NCI-H1694 (cell line): ENCODE data around the gene PTPRU.

Experiments
- DNase-seq: peaks from one replicate; lab custom pipeline; 2025; lab: John Stamatoyannopoulos, UW

Gene PTPRU

DNA sequence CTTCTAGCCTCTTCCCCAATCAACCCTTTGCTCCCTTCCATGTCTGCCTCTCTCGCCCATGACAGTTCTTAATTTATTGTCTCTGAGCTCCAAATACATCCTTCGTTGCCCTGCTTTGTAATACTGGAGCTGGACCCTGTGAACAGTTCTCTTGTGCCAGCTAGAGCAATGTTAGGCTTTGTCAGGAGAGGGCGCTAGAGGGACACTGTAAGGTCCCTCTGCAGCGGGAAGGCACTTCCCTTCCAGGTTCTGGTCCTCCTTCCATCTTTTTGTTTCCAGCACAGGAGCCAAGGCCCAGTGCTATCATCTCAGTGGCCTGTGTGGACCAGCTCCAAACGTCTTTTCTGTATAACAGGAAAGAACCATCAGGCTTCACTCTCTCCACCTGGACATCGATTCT is 95.9 kb downstream of the PTPRU start:
- DNase-seq = no peak

DNA sequence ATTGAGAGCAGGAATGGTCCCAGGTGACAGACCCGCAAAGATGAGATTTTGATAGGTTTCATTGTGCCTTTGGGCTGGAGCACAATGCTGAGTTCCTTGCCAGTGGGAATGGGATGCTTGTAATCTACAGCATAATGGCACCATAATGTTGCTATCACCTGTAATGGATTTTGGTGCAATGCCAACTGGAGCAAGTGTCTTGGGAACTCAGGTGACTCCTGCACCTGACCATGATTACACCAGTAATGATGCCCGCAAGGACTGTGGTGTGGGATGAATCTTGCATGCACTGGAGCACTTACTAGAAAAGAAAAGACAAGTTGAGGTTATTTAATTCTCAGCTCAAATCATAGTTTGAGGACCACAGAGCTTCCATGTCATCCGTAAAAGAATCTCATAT is 96.7 kb downstream of the PTPRU start:
- no peak for DNase-seq

DNA sequence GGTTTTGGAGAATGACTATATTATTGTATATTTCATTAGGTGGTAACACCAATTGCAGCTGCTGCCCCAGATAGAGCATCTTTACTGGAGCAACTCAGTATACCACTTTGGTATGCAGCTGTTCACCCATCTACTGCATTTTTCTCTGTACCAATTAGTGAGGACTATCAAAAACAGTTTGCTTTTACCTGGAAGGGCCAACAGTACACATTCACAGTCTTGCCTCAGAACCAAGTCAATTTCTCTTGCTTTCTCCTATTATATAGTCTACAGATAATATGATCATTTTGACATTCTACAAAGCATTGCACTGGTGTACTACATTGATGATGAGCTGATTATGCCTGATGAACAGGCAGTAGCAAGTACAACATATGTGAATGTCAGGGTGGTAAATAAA is 99.3 kb downstream of the PTPRU start:
- DNase-seq = no peak

- DNase-seq = no peak
Measured at GRCh38 chr1:29338908-29339575, 102.7 kb downstream of the PTPRU start.

DNA sequence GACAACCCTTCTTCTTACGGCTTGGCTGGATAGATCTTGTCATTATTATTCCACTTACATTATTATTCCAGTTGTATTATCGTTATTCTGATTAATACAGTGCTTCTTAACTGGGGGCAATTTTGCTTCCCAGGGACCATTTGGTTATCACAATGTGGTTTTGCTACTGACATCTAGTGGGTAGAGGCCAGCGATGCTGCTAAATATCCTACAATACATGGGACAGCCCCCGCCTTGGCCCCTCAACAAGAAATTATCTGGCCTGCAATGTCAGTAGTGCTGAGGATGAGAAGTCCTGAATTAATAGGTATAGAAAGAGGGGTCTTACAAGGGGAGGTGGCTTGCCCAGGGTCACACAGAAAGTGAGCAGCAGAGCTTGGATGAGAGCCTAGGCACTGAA is 105.6 kb downstream of the PTPRU start:
- no peak for DNase-seq

- DNase-seq = no peak
Measured at GRCh38 chr1:29342351-29342750, 106.0 kb downstream of the PTPRU start.

GRCh38 chr1:29342983-29343382 is 106.7 kb downstream of the PTPRU start:
- no peak for DNase-seq

DNA sequence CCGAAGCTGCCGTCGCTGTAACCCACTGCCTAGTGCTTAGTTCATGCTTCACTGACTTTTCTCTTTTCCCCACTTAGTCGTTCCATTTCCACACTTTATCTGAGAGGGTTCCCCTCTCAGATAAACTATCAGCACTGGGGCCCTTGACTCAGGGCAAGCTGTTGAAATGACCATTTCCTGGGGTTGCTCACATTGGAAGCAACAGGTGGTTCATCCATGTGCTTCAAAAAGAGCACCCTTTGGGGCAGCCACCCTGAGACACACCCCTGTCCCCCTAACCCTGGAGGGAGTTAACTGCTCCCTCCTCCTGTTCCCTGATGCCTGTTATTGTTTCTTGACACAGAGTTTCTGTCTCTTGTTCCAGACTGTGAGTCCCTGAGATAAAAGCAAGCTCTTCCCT is 107.2 kb downstream of the PTPRU start:
- no peak for DNase-seq

DNA sequence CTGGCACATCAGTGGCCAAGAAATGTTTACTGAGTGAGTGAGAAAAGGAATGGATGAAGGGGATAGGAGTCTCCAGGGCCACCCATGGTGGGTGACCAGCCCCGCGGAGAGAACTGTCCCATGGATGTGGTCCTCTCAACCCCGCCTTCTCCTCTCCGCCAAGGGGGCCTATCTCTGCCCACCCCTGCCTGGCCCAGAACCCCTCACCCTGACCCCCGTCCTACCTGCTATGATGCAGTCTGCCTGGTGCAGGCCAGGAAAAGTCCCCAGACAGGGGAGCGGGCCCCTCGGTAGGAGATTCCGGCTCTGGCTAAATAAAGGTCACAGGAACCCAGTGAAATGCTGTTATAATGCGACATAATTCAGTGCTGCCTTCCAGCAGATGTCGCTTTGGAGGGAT is 107.6 kb downstream of the PTPRU start:
- no peak for DNase-seq

GRCh38 chr1:29344336-29344735 is 108.0 kb downstream of the PTPRU start:
- DNase-seq = no peak

GRCh38 chr1:29346576-29346975 is 110.3 kb downstream of the PTPRU start:
- no peak for DNase-seq

GRCh38 chr1:29349871-29350491 is 113.7 kb downstream of the PTPRU start:
- DNase-seq = no peak

GRCh38 chr1:29352719-29353420 is 116.5 kb downstream of the PTPRU start:
- DNase-seq = no peak

GRCh38 chr1:29354511-29355098 is 118.3 kb downstream of the PTPRU start:
- no peak for DNase-seq

- no peak for DNase-seq
Measured at GRCh38 chr1:29355375-29355774, 119.1 kb downstream of the PTPRU start.

DNA sequence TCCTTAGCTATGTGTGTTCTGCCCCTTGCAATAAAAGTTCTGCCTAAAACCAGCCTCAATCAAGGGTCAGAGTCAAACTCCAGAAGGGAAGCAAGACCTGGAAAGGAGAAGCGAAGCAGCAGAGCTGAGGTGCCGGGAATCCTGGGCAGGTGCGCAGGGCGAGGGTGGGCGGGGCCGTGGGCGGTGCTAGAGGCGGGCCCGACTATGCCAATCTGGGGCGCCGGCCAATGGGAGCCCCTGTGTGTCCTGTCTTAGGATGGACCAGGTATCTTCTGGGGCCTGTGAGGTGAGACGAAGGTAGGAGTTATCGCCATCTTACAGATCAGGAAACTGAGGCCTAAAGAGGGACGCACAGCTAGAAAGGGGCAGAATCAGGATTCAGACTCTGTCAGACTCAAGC is 120.3 kb downstream of the PTPRU start:
- DNase-seq = no peak

DNA sequence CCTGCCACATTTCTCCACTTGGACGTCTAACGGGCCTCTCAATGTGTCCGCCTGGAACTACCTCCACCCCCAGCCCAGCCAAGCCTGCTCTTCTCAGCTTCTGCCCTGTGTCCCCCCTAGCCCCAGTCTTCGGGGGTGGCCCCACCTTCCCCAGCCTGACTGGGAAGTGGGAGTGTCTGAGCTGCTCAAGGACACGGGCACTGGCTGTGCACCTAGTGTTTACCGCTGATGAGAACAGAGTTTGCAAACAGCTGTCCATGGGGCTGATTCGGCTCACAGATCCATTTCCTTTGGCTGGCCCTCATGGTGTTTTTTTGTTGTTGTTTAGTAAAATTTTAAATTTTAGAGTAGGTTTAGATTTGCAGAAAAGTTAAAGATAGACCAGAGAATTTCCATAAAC is 121.1 kb downstream of the PTPRU start:
- DNase-seq = no peak

- no peak for DNase-seq
Measured at GRCh38 chr1:29358183-29358582, 121.9 kb downstream of the PTPRU start.

GRCh38 chr1:29360768-29361167 is 124.4 kb downstream of the PTPRU start:
- no peak for DNase-seq

- DNase-seq = no peak
Measured at GRCh38 chr1:29361686-29362085, 125.4 kb downstream of the PTPRU start.

DNA sequence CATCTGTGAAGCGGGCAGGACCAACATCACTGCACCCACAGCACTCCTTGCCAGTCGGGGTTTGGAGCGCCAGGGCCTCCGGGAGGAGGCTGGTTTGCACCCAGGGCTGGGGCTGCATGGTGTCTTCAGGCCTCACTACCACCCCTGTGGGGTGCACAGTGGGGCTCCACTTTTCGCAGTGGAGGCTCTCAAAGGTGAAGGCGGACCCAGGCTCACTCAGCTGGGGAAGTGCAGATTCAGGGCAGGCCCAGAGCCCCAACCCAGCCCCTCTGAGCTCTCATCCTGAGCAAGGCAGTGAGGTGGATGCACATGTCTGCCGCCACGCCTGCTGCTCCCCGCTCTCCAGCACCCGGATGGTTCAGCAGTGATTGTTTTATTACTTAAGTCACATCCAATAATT is 125.8 kb downstream of the PTPRU start:
- no peak for DNase-seq

DNA sequence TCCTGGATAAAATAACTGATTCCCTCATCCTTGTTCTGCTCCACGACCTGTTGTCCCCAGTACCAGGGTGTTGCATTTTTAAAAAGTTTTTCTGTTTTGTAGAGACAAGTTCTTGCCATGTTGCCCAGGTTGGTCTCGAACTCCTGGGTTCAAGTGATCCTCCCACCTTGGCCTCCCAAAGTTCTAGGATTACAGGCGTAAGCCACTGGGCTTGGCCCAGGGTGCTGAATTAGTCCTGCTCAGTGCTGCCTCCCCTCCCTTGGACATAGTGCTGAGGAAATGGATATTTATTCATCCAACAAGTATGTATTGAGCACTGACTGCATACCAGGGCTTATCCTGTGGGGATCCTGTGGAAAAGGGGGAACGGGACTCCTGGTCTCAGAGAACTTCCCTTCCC is 126.4 kb downstream of the PTPRU start:
- DNase-seq = no peak

DNA sequence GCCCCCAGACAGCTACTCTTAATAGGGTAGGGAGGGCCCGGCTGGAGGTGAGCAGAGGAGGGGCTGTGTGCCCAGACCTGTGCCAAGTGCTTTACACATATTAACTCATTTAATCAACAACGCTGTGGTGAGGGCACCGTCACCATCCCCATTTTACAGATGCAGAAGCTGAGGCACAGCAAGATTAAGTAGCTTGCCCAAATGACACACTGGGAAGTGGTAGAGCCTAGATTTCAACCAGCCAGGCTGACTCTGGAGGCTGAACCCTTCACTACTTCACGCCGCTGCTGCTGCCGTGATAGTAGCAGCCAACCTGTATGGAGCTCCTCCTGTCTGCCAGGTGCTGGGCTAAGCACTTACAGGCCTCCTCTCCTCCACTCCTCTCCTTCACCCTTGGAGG is 127.2 kb downstream of the PTPRU start:
- DNase-seq = no peak
